ENCODE measurements around the gene TMEM176A.

The TMEM176A gene

DNA sequence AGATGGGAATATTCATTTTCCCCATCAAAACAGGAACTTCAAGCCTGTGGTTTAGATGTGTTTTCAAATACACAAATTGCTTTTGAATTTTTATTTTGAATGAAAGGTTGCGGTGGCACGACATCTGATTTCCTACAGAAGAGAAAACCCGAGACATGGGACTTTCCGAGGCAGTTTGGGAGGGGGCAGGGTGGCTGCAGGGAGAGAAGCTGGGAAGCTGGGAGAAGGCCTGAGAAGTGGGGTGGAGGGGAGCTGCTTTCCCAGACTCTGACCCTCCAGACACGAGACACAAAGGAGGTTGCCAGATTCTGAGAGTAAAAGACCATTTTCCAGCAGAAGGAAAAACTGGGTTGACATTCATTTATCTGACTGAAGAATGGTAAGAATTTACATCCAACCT lies 19.6 kb downstream of the TMEM176A start:
- TF ChIP-seq, protein P1, sequence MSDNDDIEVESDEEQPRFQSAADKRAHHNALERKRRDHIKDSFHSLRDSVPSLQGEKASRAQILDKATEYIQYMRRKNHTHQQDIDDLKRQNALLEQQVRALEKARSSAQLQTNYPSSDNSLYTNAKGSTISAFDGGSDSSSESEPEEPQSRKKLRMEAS (IDR thresholded peaks at IDR 0.05; ENCODE audit: low read depth, low read length) = no peak
- no peak for TF ChIP-seq MYC (IDR thresholded peaks at IDR 0.05; ENCODE audit: low read depth, low read length)
- no peak for TF ChIP-seq POLR2A (IDR thresholded peaks at IDR 0.05; ENCODE audit: extremely low read depth, insufficient read length)
- TF ChIP-seq, protein P2, sequence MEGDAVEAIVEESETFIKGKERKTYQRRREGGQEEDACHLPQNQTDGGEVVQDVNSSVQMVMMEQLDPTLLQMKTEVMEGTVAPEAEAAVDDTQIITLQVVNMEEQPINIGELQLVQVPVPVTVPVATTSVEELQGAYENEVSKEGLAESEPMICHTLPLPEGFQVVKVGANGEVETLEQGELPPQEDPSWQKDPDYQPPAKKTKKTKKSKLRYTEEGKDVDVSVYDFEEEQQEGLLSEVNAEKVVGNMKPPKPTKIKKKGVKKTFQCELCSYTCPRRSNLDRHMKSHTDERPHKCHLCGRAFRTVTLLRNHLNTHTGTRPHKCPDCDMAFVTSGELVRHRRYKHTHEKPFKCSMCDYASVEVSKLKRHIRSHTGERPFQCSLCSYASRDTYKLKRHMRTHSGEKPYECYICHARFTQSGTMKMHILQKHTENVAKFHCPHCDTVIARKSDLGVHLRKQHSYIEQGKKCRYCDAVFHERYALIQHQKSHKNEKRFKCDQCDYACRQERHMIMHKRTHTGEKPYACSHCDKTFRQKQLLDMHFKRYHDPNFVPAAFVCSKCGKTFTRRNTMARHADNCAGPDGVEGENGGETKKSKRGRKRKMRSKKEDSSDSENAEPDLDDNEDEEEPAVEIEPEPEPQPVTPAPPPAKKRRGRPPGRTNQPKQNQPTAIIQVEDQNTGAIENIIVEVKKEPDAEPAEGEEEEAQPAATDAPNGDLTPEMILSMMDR (IDR thresholded peaks at IDR 0.05; ENCODE audit: low read depth, low read length) = no peak
- no peak for DNase-seq (ENCODE audit: low read depth)
- no peak overlapping the region for H3K4me3 ChIP-seq (ENCODE audit: low read depth, low read length)

DNA sequence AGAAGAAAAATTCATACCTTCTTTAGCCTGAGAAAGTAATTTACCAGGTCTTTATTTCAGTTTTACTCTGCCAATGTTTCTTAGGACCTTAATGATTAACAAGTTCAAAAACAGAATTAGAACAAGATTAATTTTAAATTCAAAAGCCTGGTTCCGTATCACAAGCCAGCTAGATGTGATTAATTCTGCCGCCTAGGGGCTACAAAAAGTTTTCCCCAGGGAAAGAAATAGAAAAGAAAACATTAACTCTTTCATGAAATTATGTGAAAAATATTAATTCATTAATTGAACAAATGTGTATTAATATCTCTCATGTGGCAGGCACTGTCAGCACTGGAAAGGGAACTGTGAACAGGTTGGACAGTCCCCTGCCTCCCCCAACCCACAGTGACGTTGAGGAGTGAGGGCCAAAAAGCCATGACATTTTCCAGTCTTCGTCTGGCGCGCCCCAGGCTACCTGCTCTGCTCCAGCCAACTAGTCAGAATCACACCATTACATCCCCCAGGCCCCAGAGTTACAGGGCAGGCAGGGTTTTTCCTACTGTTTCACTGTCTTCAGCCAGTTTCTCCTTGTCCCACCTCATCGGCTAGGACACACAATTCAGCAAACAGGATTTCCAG lies 20.1 kb downstream of the TMEM176A start:
- H3K4me3 ChIP-seq (ENCODE audit: low read depth, low read length) = no peak overlapping the region
- TF ChIP-seq MYC (IDR thresholded peaks at IDR 0.05; ENCODE audit: low read depth, low read length) (no peak), POLR2A (IDR thresholded peaks at IDR 0.05; ENCODE audit: extremely low read depth, insufficient read length) (no peak)
- TF ChIP-seq, protein P1 (IDR thresholded peaks at IDR 0.05; ENCODE audit: low read depth, low read length) = no peak
- TF ChIP-seq, protein P2 (IDR thresholded peaks at IDR 0.05; ENCODE audit: low read depth, low read length) = no peak
- no peak for DNase-seq (ENCODE audit: low read depth)

DNA sequence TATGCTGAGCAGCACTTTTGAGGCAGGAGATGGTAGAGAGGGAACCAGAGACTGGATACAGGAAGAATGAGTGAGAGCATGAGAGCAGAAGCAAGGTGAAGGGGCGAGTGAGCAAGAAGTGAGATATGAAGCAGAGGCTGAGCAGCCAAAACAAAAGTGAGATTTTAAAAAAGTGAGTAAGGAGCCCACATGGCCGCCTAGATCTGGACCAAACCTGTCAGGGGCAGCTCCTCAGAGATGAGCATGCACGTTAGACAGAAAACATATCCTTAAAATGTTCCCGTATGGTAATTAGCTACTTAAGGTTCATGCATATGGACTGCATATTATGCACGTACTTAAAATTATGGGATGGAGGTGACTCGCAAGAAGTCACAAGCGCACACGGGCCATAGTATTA lies 22.5 kb downstream of the TMEM176A start:
- H3K4me3 ChIP-seq (ENCODE audit: low read depth, low read length) = no peak overlapping the region
- TF ChIP-seq, protein P1 (IDR thresholded peaks at IDR 0.05; ENCODE audit: low read depth, low read length) = no peak
- TF ChIP-seq, protein P2 (IDR thresholded peaks at IDR 0.05; ENCODE audit: low read depth, low read length) = no peak
- TF ChIP-seq POLR2A (IDR thresholded peaks at IDR 0.05; ENCODE audit: extremely low read depth, insufficient read length) (no peak), MYC (IDR thresholded peaks at IDR 0.05; ENCODE audit: low read depth, low read length) (no peak)
- DNase-seq (ENCODE audit: low read depth) = no peak

DNA sequence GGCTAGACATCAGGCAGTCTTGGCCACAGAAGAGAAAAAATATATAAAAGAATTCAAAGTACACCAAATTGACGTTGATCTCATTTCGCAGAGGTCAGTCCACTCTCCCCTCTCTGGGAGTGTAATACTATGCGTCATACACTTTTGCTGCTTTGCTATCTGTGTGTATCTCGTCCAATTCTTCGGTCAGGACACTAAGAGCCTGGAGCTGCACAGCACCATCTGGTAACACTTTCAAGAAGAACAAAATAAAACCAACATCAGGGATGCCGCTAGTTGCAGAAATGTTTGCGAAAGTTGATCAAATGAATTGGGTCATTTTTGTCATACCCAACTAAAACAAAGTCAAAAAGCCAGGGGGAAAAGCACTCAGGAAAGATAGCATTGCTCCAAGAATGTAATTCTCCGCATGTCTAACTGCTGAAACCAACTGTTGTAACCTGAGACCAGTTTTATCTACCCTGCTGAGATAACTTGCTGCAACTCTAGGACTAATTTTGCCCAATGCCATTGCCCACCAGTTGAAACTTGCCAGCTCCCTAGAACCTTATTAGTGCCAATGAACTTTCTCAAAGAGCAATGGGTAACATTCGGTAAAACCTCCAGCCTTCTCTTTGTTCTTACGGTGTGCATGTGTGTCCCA lies 23.0 kb downstream of the TMEM176A start:
- no peak for TF ChIP-seq POLR2A (IDR thresholded peaks at IDR 0.05; ENCODE audit: extremely low read depth, insufficient read length)
- TF ChIP-seq, protein P1 (IDR thresholded peaks at IDR 0.05; ENCODE audit: low read depth, low read length) = no peak
- TF ChIP-seq MYC (IDR thresholded peaks at IDR 0.05; ENCODE audit: low read depth, low read length) = no peak
- DNase-seq (ENCODE audit: low read depth) = no peak

DNA sequence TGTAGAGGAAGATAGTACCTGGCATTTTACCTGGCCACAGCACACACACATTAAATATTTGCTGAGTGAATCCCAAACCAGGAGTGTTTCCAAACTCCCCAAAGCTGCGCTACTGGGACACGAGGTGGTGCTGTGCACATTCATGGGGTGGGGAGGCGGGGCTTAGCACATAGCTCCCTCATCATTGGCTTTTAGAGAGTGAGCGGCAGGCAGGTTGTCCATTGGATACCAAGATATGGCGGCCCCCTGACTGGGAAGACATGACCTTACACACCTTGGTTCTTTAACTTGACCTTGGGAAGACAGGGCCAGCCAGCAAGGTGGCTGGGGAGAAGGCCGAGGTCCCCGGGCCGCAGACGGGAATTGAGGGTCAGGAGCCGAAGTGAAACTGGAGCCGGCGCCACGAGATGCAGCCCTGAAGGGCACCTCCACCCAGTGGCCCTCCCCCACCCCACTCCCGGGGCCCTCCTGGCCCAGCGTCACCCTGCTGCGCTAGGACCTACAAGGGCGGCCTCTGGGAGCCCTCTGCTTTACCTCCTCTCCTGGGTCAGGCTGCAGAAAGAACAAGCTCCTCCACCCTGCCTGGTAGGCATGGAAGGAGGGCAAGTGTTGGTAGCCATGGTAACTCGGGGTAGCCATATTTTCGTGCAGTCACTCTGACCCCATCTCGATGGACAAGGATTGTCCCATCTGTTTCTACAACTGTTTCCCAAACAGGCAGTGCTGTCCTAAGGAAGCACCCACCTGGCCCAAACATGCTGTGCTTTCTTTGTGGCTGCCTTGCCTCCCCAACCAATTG lies 24.0 kb downstream of the TMEM176A start:
- H3K4me3 ChIP-seq (ENCODE audit: low read depth, low read length) = no peak overlapping the region
- no peak for DNase-seq (ENCODE audit: low read depth)
- TF ChIP-seq MYC (IDR thresholded peaks at IDR 0.05; ENCODE audit: low read depth, low read length) = no peak
- TF ChIP-seq, protein P2 (IDR thresholded peaks at IDR 0.05; ENCODE audit: low read depth, low read length) = no peak
- no peak for TF ChIP-seq POLR2A (IDR thresholded peaks at IDR 0.05; ENCODE audit: extremely low read depth, insufficient read length)
- TF ChIP-seq, protein P1 (IDR thresholded peaks at IDR 0.05; ENCODE audit: low read depth, low read length) = no peak

More for the DNA sequence above, 23.0 kb downstream of the TMEM176A start:
- H3K4me3 ChIP-seq (ENCODE audit: low read depth, low read length) = no peak overlapping the region

Measured in NB4 (cell line).